H1 (cell line): ENCODE data around the gene NEU3. TPM values are rescaled to one million over a fixed set of nuclear protein-coding genes. Genes with fewer than 3 reads are reported as not detected.

Experiments used
- CBX5 ChIP-seq: fragments of 300-800, 300-1000 bp; sonication (generic); IDR thresholded peaks from 2 replicates; pipeline ENCODE4 v1.7.1; 2016; ENCODE audit warnings: antibody characterized with exemption, low read length, low read depth
- GABPA ChIP-seq: IDR thresholded peaks from 2 replicates; pipeline ENCODE4 v1.6.1; 2011; ENCODE audit warnings: mild to moderate bottlenecking, low read length, moderate library complexity, borderline replicate concordance; ENCODE audit not compliant: insufficient read depth
- GTF2F1 ChIP-seq: IDR thresholded peaks from 2 replicates; pipeline ENCODE4 v1.6.1; 2012; ENCODE audit warnings: low read depth, low read length, improper control_type of control experiment, borderline replicate concordance
- POU5F1 ChIP-seq: IDR thresholded peaks from 2 replicates; pipeline ENCODE4 v1.6.1; 2011; ENCODE audit warnings: low read depth, mild to moderate bottlenecking, low read length, moderate library complexity
- polyA plus RNA-seq, 7 experiments: library from polyadenylated mRNA; depleted of rRNA in 3 of 7; stranded (reverse) in 5 of 7; unstranded in 2 of 7; fragments of >200 nt in 5 of 7; fragments of 200-250 nt in 2 of 7; gene quantifications; 1 replicate in 5 of 7; 2 replicates in 1 of 7; 4 replicates in 1 of 7; pipeline versions ENCODE4 v1.2.1 to v1.2.3, GENCODE V29; 2011 to 2013; ENCODE audit warnings: missing spikeins in 2 of 7, mixed read lengths in 2 of 7
- total RNA-seq: library from RNA; stranded (reverse); fragmentation: NEBNext Ultra II Directional; extraction: Animal tissue kit (Norgen Biotek cat#: 25700); gene quantifications from 2 replicates; pipeline ENCODE4 v1.2.1, GENCODE V29; 2021
- TF ChIP-seq, protein P1 (sequence below): IDR thresholded peaks from 2 replicates; pipeline ENCODE4 v1.6.1; 2012; ENCODE audit warnings: low read length, inconsistent platforms

Gene NEU3
- total and polyA plus RNA-seq, 2 of the 8 experiments (the other 6 are each of a cell fraction or from before 2014, with no cell fraction given), result 8.9 to 15.6 TPM

DNA sequence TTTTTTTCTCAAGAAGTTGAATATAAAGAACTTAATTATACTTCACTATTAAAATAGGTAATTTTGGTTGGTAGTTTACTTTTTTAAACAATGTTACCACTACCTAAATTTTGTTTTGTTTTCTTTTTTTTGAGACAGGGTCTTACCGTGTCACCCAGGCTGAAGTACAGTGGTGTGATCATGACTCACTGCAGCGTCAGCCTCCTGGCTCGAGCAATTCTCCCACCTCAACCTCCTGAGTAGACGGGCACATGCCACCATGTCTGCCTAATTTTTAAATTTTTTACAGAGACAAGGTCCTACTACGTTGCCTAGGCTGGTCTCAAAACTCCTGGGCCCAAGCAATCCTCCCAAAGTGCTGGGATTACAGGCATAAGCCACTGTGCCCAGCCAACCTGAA lies 22.1 kb upstream of the NEU3 start (continued):
- no peak for TF ChIP-seq POU5F1
- no peak for TF ChIP-seq CBX5
- TF ChIP-seq GTF2F1, result no peak
- TF ChIP-seq, protein P1, sequence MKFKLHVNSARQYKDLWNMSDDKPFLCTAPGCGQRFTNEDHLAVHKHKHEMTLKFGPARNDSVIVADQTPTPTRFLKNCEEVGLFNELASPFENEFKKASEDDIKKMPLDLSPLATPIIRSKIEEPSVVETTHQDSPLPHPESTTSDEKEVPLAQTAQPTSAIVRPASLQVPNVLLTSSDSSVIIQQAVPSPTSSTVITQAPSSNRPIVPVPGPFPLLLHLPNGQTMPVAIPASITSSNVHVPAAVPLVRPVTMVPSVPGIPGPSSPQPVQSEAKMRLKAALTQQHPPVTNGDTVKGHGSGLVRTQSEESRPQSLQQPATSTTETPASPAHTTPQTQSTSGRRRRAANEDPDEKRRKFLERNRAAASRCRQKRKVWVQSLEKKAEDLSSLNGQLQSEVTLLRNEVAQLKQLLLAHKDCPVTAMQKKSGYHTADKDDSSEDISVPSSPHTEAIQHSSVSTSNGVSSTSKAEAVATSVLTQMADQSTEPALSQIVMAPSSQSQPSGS, result no peak
- no peak for TF ChIP-seq GABPA
